ENCODE measurements around the gene SAXO1.

The SAXO1 gene

DNA sequence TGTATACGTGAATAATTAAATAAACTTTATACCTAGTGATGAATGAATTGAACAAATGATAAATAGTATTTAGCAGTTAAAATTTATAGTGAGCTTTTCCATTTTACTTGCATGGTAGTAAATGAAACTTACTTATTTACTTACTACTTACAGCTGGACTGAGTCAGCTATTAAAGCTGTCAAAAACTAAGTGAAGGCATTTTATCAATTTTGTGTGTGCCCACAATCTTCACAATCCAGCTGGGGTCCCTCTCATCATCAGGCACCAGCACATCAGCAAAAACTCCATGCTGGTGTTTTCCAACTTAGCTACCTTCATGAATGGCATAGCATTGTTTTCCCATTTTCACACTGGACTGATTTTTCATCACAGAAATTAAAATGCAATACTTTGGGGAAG is 81.1 kb downstream of the SAXO1 start:
- TF ChIP-seq, protein P1, sequence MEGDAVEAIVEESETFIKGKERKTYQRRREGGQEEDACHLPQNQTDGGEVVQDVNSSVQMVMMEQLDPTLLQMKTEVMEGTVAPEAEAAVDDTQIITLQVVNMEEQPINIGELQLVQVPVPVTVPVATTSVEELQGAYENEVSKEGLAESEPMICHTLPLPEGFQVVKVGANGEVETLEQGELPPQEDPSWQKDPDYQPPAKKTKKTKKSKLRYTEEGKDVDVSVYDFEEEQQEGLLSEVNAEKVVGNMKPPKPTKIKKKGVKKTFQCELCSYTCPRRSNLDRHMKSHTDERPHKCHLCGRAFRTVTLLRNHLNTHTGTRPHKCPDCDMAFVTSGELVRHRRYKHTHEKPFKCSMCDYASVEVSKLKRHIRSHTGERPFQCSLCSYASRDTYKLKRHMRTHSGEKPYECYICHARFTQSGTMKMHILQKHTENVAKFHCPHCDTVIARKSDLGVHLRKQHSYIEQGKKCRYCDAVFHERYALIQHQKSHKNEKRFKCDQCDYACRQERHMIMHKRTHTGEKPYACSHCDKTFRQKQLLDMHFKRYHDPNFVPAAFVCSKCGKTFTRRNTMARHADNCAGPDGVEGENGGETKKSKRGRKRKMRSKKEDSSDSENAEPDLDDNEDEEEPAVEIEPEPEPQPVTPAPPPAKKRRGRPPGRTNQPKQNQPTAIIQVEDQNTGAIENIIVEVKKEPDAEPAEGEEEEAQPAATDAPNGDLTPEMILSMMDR (IDR thresholded peaks at IDR 0.05; ENCODE audit: low read depth, low read length): no peak
- no peak overlapping the region for H3K4me3 ChIP-seq (ENCODE audit: low read depth, low read length)
- no peak for DNase-seq (ENCODE audit: low read depth, low spot score)
- in situ Hi-C loops (cut with HindIII; ENCODE audit: low sequenced_read_pairs): no loop called here

DNA sequence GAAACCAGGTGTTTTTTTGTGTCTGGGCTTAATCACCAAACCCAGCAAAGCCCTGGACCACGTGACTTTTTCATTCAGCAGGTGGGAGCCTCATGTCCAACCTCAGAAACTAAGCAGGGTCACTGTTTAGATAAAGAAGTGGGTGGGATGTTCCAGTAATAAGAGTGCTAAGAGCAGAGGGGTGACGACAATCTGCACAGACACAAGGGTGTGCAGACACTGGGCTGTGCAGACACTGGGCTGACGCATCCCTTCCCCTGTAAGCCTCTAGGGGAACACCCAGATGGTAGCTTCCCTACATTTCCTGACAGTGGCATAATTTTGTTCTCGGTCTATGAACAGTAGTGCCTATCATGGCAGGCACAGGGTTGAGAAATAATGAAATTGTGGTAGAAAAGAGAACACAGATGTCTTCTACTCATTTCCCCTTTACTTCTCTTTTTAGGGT is 85.1 kb downstream of the SAXO1 start:
- TF ChIP-seq, protein P1 (IDR thresholded peaks at IDR 0.05; ENCODE audit: low read depth, low read length): no peak
- in situ Hi-C loops (cut with HindIII; ENCODE audit: low sequenced_read_pairs): no loop called here
- DNase-seq (ENCODE audit: low read depth, low spot score): no peak
- H3K4me3 ChIP-seq (ENCODE audit: low read depth, low read length): no peak overlapping the region

DNA sequence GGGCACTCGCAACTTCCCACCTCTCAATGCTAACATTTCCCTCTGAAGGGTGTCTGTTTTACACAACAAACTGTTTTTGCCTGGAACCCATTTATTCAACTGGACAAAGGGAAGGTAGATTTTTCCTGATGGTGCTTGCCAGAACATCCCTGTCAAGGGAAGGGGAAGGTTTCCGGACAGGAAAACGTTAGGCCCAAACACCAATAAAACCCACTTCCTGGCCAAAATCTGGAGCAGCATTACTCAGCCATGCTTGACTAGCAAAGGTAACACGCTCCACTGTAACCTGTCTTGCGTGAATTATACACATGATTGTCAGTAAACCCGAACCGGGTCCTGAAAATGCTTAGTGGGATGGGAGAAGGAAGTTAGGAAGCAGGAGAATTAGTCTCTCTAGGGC is 90.2 kb downstream of the SAXO1 start:
- H3K4me3 ChIP-seq (ENCODE audit: low read depth, low read length): no peak overlapping the region
- no peak for DNase-seq (ENCODE audit: low read depth, low spot score)
- TF ChIP-seq, protein P1 (IDR thresholded peaks at IDR 0.05; ENCODE audit: low read depth, low read length): no peak
- in situ Hi-C loops (cut with HindIII; ENCODE audit: low sequenced_read_pairs): no loop called here

DNA sequence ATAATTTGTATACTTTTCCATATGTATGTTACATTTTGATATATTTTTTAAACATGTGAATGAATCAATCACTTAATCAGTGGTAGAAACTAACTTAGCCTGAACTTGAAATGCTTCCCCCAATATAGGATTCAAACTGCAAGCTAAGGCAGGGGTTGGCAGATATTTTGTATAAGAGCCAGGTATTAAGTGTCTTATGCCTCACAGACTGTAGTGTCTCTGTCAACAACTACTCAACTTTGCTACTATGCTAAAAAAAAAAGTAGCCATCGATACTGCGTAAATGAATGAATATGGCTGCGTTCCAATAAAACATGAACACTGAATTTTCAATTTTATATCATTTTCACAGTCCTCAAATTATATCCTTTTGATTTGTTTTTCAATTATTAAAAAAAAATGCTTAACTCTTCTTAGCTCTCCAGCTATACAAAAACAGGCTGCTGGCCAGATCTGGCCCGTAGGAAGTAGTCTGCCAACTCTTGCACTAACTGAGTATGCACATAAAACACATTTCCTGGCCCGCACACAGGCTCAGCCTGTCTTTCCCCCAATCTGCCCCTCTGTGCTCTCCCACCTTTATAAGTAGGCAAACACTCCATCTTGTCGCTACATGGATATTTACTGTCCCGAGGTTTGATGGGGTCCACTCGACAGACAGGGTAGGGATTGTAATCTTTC is 91.8 kb downstream of the SAXO1 start:
- in situ Hi-C loops (cut with HindIII; ENCODE audit: low sequenced_read_pairs): no loop called here
- TF ChIP-seq, protein P1 (IDR thresholded peaks at IDR 0.05; ENCODE audit: low read depth, low read length): no peak
- H3K4me3 ChIP-seq (ENCODE audit: low read depth, low read length): no peak overlapping the region
- no peak for DNase-seq (ENCODE audit: low read depth, low spot score)

DNA sequence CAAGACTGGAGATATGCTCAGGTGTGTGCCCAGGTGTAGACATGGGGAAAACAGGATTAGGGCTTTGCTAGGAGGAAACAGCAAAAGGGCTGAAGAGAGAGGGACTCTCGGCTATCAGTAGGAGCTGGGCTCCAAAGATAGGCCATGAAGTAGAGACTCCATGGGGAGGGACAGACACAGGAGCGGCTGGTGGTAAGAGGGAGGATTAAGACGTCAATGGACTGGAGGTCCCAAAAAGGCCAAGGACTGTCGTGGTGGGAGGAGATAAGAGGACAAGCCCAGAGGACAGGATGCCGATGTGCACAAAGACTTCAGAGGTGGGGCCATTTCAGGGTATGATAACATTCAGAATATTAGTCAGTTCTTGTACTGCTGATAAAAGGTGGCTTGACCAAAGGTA is 93.1 kb downstream of the SAXO1 start:
- H3K4me3 ChIP-seq (ENCODE audit: low read depth, low read length): no peak overlapping the region
- DNase-seq (ENCODE audit: low read depth, low spot score): no peak
- TF ChIP-seq, protein P1 (IDR thresholded peaks at IDR 0.05; ENCODE audit: low read depth, low read length): no peak
- in situ Hi-C loops (cut with HindIII; ENCODE audit: low sequenced_read_pairs): no loop called here

DNA sequence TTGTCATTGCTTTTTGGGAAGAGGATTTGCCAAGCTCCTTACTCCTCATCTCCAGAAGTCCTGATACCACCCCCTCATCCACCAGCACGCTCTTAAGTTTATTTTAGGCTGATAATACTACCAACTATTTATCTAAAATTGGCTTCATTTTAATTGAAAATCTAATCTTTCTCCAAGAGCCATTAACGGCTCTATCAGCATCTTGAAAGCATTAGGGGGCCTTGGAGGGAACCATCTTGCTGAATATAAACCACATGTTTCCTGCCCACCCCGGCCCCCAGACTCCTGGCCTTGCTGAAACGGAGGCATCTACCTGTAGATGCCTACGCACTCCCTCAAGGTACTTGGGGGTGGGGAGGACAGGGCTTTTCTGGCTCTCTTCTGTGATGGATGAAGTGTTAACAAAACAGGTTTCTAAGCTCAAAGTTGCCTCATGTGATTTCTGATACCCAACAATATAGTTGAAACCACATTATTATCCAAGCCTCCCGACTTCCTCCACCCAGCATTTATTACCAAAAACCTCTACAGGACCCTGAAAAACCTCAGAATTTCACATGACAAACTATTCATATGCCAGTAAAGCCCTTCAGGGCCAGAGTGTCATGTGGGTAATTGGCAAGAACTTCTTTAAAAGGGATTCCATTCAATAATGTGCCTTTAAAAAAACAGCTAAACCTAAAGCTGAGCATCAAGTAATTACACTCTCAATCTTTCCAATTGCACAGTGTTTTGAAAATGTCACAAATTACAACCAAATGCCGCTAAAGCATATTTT is 96.7 kb downstream of the SAXO1 start:
- H3K4me3 ChIP-seq (ENCODE audit: low read depth, low read length): no peak overlapping the region
- no peak for DNase-seq (ENCODE audit: low read depth, low spot score)
- in situ Hi-C loops (cut with HindIII; ENCODE audit: low sequenced_read_pairs): no loop called here
- TF ChIP-seq, protein P1 (IDR thresholded peaks at IDR 0.05; ENCODE audit: low read depth, low read length): no peak

Measured in astrocyte of the spinal cord (primary cell).